ENCODE results near the gene ASXL2. TPM values are rescaled to one million over a fixed set of nuclear protein-coding genes. Genes with fewer than 3 reads are reported as not detected.

ASXL2 gene
- total RNA-seq, 1 experiment from 2014 or later, result 35.7 TPM

DNA sequence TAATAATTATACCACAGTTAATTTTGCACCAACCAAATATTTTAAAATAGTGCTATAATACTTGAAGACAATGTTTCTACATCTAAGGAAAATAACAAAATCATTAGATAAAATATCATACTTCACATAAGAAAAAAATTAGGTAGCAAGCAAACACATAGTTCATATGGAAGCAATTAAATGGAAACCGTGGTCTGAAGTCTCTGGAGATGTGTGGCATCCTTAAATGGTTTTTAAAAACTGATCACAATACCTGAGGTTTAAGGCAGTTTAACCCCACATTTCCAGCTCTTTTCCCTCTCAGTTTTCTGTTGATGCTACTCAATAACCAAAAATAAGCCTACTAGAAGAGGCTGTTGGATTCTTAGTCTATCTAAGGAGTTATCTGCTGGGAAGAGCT lies 71.3 kb downstream of the ASXL2 start:
- Histone ChIP-seq H3K9me3 (no peaks in the 10 kb centered on the region), H3K4me3 (ENCODE audit: low read depth, low read length) (no peak overlapping the region), H3K4me1 (no peaks in the 10 kb centered on the region), H3K36me3 (ENCODE audit: control insufficient read depth, insufficient read depth, low read length) (peaks cover 4% of the 10 kb centered on the region; the same call in 1 of the 2 replicates), H3K27me3 (replicated peaks; ENCODE audit: control insufficient read depth, insufficient read depth, low read length) (no peaks in the 10 kb centered on the region)
- H3K4me3 Mint-ChIP-seq (ENCODE audit: unreplicated experiment), result no peak overlapping the region
- TF ChIP-seq, protein P1, sequence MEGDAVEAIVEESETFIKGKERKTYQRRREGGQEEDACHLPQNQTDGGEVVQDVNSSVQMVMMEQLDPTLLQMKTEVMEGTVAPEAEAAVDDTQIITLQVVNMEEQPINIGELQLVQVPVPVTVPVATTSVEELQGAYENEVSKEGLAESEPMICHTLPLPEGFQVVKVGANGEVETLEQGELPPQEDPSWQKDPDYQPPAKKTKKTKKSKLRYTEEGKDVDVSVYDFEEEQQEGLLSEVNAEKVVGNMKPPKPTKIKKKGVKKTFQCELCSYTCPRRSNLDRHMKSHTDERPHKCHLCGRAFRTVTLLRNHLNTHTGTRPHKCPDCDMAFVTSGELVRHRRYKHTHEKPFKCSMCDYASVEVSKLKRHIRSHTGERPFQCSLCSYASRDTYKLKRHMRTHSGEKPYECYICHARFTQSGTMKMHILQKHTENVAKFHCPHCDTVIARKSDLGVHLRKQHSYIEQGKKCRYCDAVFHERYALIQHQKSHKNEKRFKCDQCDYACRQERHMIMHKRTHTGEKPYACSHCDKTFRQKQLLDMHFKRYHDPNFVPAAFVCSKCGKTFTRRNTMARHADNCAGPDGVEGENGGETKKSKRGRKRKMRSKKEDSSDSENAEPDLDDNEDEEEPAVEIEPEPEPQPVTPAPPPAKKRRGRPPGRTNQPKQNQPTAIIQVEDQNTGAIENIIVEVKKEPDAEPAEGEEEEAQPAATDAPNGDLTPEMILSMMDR (IDR thresholded peaks at IDR 0.05; ENCODE audit: insufficient read depth in 1 of 2, low read depth in 1 of 2, low read length in 1 of 2, severe bottlenecking in 1 of 2, unreplicated experiment in 1 of 2), result no peak
- DNase-seq, result no peak
- no peak overlapping the region for H3K27ac Mint-ChIP-seq (ENCODE audit: unreplicated experiment)
- peaks cover 15% of the 10 kb centered on the region for H3K4me1 Mint-ChIP-seq (ENCODE audit: low read depth, unreplicated experiment)
- peaks cover 44% of the 10 kb centered on the region for H3K36me3 Mint-ChIP-seq (ENCODE audit: insufficient read depth, unreplicated experiment)
- no peaks in the 10 kb centered on the region for H3K27me3 Mint-ChIP-seq (ENCODE audit: insufficient read depth, unreplicated experiment)
- CTCF ChIA-PET, result no interaction called here
- intact Hi-C loops (cut with micrococcal nuclease; ENCODE audit: unreplicated experiment), result no loop called here
- POLR2A ChIA-PET, result no interaction called here
- H3K9me3 Mint-ChIP-seq (ENCODE audit: unreplicated experiment), result no peaks in the 10 kb centered on the region
- no TSS peak for BruUV-seq (replicated peaks)

DNA sequence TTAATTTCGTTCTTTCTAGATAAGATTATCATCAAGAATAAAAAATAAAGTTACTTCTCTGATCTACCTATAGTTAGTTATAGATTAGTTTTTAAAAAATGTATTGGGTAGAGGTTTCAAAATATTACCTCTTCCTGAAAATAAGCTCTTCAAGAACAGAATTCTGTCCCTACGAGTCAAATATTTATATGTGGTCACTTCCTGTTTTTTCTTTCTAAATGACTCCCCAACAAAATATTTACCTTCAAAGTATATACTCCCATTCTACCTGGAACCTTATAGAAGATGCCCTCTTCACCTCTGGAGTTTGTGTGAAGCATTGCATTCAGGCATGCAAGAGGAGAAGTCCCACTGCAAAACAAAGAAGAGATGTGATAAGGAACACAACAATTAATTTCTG lies 72.3 kb downstream of the ASXL2 start:
- Histone ChIP-seq H3K36me3 (ENCODE audit: control insufficient read depth, insufficient read depth, low read length) (peaks cover 4% of the 10 kb centered on the region; the same call in 1 of the 2 replicates), H3K27me3 (replicated peaks; ENCODE audit: control insufficient read depth, insufficient read depth, low read length) (no peaks in the 10 kb centered on the region), H3K4me3 (ENCODE audit: low read depth, low read length) (no peak overlapping the region), H3K9me3 (no peaks in the 10 kb centered on the region), H3K4me1 (no peaks in the 10 kb centered on the region)
- POLR2A ChIA-PET, result interaction anchor here (0.6 kb wide), 1 partner anchor 60 kb away, joined by 3 read pairs; no protein-coding TSS in a partner anchor
- Mint-ChIP-seq H3K27me3 (ENCODE audit: insufficient read depth, unreplicated experiment) (no peaks in the 10 kb centered on the region), H3K9me3 (ENCODE audit: unreplicated experiment) (no peaks in the 10 kb centered on the region), H3K4me3 (ENCODE audit: unreplicated experiment) (no peak overlapping the region), H3K4me1 (ENCODE audit: low read depth, unreplicated experiment) (peaks cover 21% of the 10 kb centered on the region), H3K27ac (ENCODE audit: unreplicated experiment) (no peak overlapping the region), H3K36me3 (ENCODE audit: insufficient read depth, unreplicated experiment) (peaks cover 50% of the 10 kb centered on the region)
- CTCF ChIA-PET, result no interaction called here
- TF ChIP-seq, protein P1 (IDR thresholded peaks at IDR 0.05; ENCODE audit: insufficient read depth in 1 of 2, low read depth in 1 of 2, low read length in 1 of 2, severe bottlenecking in 1 of 2, unreplicated experiment in 1 of 2), result no peak
- DNase-seq, result no peak
- no TSS peak for BruUV-seq (replicated peaks)
- intact Hi-C loops (cut with micrococcal nuclease; ENCODE audit: unreplicated experiment), result no loop called here

DNA sequence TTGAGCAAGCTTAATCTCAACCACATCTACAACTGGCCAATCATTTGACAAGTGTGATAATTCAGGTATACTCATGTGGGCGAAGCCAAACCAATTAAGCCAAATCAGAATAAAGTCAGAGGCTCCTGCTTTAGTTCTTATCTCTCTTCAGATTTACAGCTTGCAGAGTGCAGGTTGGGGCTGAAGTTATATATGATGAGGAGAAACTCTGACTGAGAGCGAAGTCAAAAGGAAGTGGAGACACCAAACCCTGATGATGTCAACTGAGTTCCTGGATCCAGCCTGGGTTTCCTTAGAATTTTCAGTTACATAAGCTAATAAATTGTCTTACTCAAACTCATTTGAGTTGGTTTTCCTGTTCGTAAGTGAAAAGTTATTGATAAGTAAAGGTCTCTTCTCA lies 73.9 kb downstream of the ASXL2 start:
- intact Hi-C loops (cut with micrococcal nuclease; ENCODE audit: unreplicated experiment), result no loop called here
- DNase-seq, result no peak
- Histone ChIP-seq H3K4me1 (no peaks in the 10 kb centered on the region), H3K4me3 (ENCODE audit: low read depth, low read length) (no peak overlapping the region), H3K27me3 (replicated peaks; ENCODE audit: control insufficient read depth, insufficient read depth, low read length) (no peaks in the 10 kb centered on the region), H3K36me3 (ENCODE audit: control insufficient read depth, insufficient read depth, low read length) (peaks cover 4% of the 10 kb centered on the region; the same call in 1 of the 2 replicates), H3K9me3 (no peaks in the 10 kb centered on the region)
- ChIA-PET CTCF (no interaction called here), POLR2A (no interaction called here)
- no peak overlapping the region for H3K4me3 Mint-ChIP-seq (ENCODE audit: unreplicated experiment)
- peaks cover 10% of the 10 kb centered on the region for H3K4me1 Mint-ChIP-seq (ENCODE audit: low read depth, unreplicated experiment)
- BruUV-seq (replicated peaks), result no TSS peak
- TF ChIP-seq, protein P1 (IDR thresholded peaks at IDR 0.05; ENCODE audit: insufficient read depth in 1 of 2, low read depth in 1 of 2, low read length in 1 of 2, severe bottlenecking in 1 of 2, unreplicated experiment in 1 of 2), result no peak
- H3K36me3 Mint-ChIP-seq (ENCODE audit: insufficient read depth, unreplicated experiment), result peaks cover 48% of the 10 kb centered on the region
- H3K27ac Mint-ChIP-seq (ENCODE audit: unreplicated experiment), result no peak overlapping the region
- H3K27me3 Mint-ChIP-seq (ENCODE audit: insufficient read depth, unreplicated experiment), result no peaks in the 10 kb centered on the region
- no peaks in the 10 kb centered on the region for H3K9me3 Mint-ChIP-seq (ENCODE audit: unreplicated experiment)
